ENCODE data around the gene BICDL2.

BICDL2 gene

GRCh38 chr16:2985462-2985861 is 51.3 kb downstream of the BICDL2 start:
- no peak for DNase-seq (ENCODE audit: low spot score)

DNA sequence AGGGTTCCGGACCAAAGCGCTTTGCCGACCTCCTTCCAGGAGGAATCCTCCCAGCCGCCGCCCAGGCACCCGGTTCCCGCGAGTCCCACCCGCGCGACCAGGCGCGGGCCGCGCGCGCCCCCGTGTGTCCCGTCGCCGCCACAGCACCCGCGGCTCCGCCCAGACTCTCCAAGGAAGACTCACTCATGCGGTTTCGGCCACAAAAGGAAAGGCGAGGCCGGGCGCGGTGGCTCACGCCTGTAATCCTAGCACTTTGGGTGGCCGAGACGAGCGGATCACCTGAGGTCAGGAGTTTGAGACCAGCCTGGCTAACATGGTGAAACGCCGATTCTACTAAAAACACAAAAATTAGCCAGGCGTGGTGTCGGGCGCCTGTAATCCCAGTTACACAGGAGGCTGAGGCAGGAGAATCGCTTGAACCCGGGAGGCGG is 53.0 kb downstream of the BICDL2 start:
- peak; percentile 82 for DNase-seq (ENCODE audit: low spot score)

DNA sequence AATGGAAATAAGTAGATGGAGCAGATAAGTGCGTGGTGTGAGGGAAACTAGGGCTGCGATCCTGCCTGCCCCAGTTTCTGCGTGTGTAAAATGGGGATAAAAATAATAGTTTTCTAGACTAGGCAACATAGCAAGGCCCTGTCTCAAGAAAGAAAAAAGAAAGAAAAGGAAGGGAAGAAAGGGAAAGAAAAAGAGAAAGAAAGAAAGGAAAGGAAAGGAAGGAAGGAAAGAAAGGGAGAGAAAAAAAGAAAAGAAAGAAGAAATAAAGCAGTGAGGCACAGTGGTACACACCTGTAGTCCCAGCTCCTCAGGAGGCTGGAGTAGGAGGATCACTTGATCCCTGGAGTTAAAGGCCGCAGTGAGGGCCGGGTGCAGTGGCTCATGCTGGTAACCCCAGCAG is 54.3 kb downstream of the BICDL2 start:
- DNase-seq (ENCODE audit: low spot score), result no peak

GRCh38 chr16:2981899-2982250 is 54.9 kb downstream of the BICDL2 start:
- no peak for DNase-seq (ENCODE audit: low spot score)

- DNase-seq (ENCODE audit: low spot score), result peak; percentile 68
Observed at GRCh38 chr16:2981177-2981898, 55.4 kb downstream of the BICDL2 start.

DNA sequence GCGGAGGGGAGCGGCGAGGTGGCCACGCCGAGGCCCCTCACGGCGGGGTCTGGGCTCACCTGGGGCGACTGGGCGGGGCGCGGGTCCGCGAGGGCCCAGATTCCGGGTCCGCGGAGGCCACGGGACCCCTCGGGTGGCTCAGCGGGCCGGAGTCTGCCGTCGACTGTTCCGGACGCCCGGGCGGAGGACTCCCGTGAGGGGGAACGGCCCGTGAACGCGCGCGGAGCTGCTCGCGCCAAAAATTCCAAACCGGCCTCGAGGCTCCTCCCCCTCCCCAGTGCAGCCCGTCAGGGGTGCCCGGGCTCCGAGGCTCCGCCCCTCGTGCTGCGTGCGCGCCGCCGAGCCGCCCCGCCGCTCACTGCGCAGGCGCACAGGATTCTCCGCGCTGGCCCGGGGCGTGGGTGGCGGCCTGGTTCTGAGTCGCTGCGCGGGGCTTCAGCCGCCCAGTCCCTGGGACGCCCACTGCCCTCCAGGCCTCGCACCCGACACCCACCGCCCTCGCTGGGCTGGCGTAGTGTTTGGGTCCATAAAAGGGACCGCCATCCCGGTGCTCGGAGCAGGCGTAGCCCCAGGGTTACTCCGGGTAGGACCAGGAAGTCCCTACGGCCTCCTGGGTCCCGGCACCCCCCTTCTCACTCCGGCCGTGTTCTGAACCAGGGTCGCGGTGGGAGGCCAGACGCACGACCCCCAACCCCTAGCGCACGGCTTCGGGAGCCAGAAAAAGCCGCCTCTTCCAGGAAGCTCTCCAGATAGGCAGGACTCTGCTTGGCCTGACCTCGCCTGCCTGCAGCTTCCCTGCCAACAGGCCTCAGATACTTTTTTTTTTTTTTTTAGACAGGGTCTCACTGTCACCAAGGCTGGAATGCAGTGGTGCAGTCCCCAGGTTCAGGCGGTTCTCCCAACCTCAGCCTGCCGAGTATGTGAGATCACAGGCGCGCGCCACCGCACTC is 56.2 kb downstream of the BICDL2 start, which contains the start of gene PKMYT1:
PKMYT1 (minus strand) TSS at position 220 of the 950 bp plus-strand sequence. CDS start 789 bp downstream, outside the sequence.
- DNase-seq (ENCODE audit: low spot score), result peak; percentile 85

GRCh38 chr16:2979669-2980226 is 57.0 kb downstream of the BICDL2 start:
- peak; percentile 35 for DNase-seq (ENCODE audit: low spot score)

Small RNA genes lying within 50 kb of the gene (small RNA-seq; reads per million reads assigned to genes)
- gene LINC00514, result 0 reads per million in 2 experiments
- 0.76 to 2.4 reads per million in 2 experiments for gene RNU1-22P

All from SK-N-DZ (cell line).